GM12891 (cell line): ENCODE data around the gene VMAC.

Experiments
- POLR2AphosphoS5 ChIP-seq: IDR thresholded peaks from 2 replicates; pipeline ENCODE4 v1.6.1; 2011; ENCODE audit warnings: low read depth, low read length, control low read depth
- SPI1 ChIP-seq: IDR thresholded peaks from 2 replicates; pipeline ENCODE4 v1.6.1; 2011; ENCODE audit warnings: low read depth, low read length, control low read depth

DNA sequence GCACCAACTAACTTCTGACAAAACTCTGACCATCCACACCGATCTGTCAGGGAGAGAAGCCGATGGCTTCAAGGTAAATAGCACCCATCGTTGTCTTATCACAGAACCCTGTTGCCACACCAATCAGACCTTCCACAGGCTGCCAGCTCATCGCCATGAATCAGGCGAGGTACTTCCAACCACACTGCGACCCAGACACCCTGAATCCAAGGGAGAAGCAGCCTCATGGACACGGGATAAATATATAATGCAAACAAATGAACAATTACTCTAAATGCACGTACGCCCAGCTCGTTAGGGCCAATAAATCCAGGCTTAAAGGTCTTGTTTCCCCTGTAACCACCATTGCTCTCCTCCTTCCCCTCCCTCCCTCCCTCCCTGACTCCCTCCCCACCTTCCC, 52.5 kb downstream of the VMAC start:
- TF ChIP-seq SPI1 (no peak), POLR2AphosphoS5 (no peak)
